BE2C (cell line): Measurements from ENCODE around the gene SCAMP2.
A peak's percentile ranks its signal among the peaks of the same experiment; 100 is the strongest.

Source experiments
- DNase-seq: peaks from one replicate; pipeline ENCODE4 v3.0.0-alpha.2; 2020
- H3K27me3 ChIP-seq: fragments of 250-450 bp; sonication (Bioruptor Pico); 2 replicates; pipeline ENCODE4 v1.5.1; 2020; ENCODE audit warnings: mild to moderate bottlenecking
- H3K36me3 ChIP-seq: fragments of 250-450 bp; sonication (Bioruptor Pico); 2 replicates; pipeline ENCODE4 v1.5.1; 2020; ENCODE audit warnings: mild to moderate bottlenecking
- H3K4me1 ChIP-seq: fragments of 250-450 bp; sonication (Bioruptor Pico); 2 replicates; pipeline ENCODE4 v1.5.1; 2020
- H3K4me3 ChIP-seq: 2 replicates; pipeline ENCODE4 v1.5.1; 2011; ENCODE audit warnings: low read depth, low read length
- H3K9me3 ChIP-seq: fragments of 250-450 bp; sonication (Bioruptor Pico); 2 replicates; pipeline ENCODE4 v1.5.1; 2020
- TF ChIP-seq, protein P1 (sequence below): IDR thresholded peaks from 2 replicates; pipeline ENCODE4 v1.5.1; 2012; ENCODE audit warnings: mild to moderate bottlenecking, low read depth, low read length

SCAMP2 gene

DNA sequence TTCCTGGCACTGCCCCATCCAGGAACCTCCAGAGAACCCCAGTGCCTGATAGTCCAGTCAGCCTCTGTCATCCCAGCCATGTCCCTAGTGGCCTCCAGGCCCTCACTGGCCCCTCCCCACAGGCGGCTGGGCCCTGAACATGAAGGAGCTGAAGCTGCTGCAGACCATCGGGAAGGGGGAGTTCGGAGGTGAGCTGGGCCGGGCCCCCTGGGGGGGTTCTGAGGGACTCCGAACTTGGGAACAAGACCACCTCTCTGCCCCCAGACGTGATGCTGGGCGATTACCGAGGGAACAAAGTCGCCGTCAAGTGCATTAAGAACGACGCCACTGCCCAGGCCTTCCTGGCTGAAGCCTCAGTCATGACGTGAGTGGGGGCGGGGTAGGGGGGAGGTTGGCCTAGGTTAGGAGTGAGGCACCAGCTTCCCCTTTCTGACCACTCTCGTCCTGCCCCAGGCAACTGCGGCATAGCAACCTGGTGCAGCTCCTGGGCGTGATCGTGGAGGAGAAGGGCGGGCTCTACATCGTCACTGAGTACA, 72.5 kb downstream of the SCAMP2 start:
- TF ChIP-seq, protein P1, sequence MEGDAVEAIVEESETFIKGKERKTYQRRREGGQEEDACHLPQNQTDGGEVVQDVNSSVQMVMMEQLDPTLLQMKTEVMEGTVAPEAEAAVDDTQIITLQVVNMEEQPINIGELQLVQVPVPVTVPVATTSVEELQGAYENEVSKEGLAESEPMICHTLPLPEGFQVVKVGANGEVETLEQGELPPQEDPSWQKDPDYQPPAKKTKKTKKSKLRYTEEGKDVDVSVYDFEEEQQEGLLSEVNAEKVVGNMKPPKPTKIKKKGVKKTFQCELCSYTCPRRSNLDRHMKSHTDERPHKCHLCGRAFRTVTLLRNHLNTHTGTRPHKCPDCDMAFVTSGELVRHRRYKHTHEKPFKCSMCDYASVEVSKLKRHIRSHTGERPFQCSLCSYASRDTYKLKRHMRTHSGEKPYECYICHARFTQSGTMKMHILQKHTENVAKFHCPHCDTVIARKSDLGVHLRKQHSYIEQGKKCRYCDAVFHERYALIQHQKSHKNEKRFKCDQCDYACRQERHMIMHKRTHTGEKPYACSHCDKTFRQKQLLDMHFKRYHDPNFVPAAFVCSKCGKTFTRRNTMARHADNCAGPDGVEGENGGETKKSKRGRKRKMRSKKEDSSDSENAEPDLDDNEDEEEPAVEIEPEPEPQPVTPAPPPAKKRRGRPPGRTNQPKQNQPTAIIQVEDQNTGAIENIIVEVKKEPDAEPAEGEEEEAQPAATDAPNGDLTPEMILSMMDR: no peak
- no peak for DNase-seq
- Histone ChIP-seq H3K27me3 (no peaks in the 10 kb centered on the region), H3K36me3 (peaks cover 63% of the 10 kb centered on the region), H3K9me3 (no peaks in the 10 kb centered on the region), H3K4me3 (no peak overlapping the region), H3K4me1 (no peaks in the 10 kb centered on the region)

DNA sequence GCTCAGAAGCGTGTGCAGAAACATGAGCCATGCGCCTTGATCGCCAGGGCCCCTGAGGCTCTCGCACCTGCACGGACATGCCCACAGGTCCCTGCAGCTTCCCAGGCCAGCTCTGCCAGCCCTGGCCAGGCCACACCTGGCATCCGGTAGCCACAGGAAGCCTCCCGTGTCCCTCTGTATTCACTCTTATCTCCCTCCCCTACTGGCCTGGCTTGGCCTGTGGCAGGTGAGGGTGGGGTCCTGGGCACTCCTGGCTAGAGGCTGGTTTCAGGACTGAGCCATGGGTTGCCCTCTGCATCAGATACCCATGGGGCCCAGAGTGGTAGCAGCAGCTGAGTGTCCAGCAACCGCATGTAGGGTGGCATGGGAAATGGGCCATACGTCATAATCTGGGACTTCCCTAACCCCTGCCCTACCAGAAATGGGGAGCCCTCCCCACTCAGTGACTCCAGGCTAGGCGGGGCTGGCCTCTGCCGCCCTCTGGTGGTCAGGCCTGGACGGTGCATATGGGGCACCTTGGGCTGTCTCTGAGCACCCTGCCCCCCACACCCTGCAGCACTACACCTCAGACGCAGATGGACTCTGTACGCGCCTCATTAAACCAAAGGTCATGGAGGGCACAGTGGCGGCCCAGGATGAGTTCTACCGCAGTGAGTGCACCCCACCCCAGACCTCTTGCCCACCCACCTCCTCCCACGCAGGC, 73.2 kb downstream of the SCAMP2 start:
- H3K4me3 ChIP-seq: no peak overlapping the region
- peak; percentile 72 for DNase-seq
- TF ChIP-seq, protein P1: peak; percentile 95
- H3K36me3 ChIP-seq: peaks cover 63% of the 10 kb centered on the region
- no peaks in the 10 kb centered on the region for H3K27me3 ChIP-seq
- H3K4me1 ChIP-seq: no peaks in the 10 kb centered on the region
- no peaks in the 10 kb centered on the region for H3K9me3 ChIP-seq

DNA sequence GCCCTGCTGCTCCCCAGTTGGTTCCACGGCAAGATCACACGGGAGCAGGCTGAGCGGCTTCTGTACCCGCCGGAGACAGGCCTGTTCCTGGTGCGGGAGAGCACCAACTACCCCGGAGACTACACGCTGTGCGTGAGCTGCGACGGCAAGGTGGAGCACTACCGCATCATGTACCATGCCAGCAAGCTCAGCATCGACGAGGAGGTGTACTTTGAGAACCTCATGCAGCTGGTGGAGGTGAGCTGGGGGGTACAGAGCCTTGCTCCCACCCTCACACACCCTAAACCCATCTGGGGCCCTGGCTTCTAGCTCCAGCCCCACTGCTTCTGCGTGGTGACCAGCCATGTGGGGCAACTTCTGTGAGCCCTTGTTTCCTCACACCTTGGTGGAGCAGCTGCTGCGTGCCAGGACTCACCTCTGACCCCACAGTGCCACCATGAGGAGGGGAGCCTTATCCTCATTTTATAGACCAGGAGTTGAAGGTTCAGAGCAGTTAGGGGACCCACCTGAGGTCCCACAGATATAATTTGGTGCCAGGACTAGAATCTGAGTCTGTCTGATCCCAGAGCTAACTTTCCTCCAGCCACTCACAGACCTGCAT, 73.8 kb downstream of the SCAMP2 start:
- Histone ChIP-seq H3K27me3 (no peaks in the 10 kb centered on the region), H3K4me3 (no peak overlapping the region), H3K4me1 (no peaks in the 10 kb centered on the region), H3K9me3 (no peaks in the 10 kb centered on the region), H3K36me3 (peaks cover 62% of the 10 kb centered on the region)
- TF ChIP-seq, protein P1: no peak
- DNase-seq: no peak

GRCh38 chr15:74798388-74799254, 74.5 kb downstream of the SCAMP2 start:
- TF ChIP-seq, protein P1: 0 out of 2 replicates have a peak, but pooled peaks have one; percentile 5
- H3K27me3 ChIP-seq: no peaks in the 10 kb centered on the region
- H3K36me3 ChIP-seq: peaks cover 54% of the 10 kb centered on the region
- no peak overlapping the region for H3K4me3 ChIP-seq
- no peak for DNase-seq
- no peaks in the 10 kb centered on the region for H3K4me1 ChIP-seq
- H3K9me3 ChIP-seq: no peaks in the 10 kb centered on the region

GRCh38 chr15:74795966-74796625, 77.1 kb downstream of the SCAMP2 start:
- no peaks in the 10 kb centered on the region for H3K4me1 ChIP-seq
- no peak overlapping the region for H3K4me3 ChIP-seq
- H3K27me3 ChIP-seq: no peaks in the 10 kb centered on the region
- no peak for DNase-seq
- peaks cover 29% of the 10 kb centered on the region for H3K36me3 ChIP-seq
- H3K9me3 ChIP-seq: no peaks in the 10 kb centered on the region
- TF ChIP-seq, protein P1: no peak
